Superior temporal gyrus (tissue), 1 donor: Measurements from ENCODE around the gene EVC.
"Not testable (repeated sequence)": the region's sequence is repeated elsewhere in the genome, so short reads cannot be mapped to it uniquely, and the experiment has no call there.

Experiments used
- DNase-seq: peaks from one replicate; pipeline ENCODE4 v3.0.0-alpha.2; 2016; ENCODE audit errors: extremely low spot score

The EVC gene

GRCh38 chr4:5785806-5786680 is 75.0 kb downstream of the EVC start:
- DNase-seq: no peak

DNA sequence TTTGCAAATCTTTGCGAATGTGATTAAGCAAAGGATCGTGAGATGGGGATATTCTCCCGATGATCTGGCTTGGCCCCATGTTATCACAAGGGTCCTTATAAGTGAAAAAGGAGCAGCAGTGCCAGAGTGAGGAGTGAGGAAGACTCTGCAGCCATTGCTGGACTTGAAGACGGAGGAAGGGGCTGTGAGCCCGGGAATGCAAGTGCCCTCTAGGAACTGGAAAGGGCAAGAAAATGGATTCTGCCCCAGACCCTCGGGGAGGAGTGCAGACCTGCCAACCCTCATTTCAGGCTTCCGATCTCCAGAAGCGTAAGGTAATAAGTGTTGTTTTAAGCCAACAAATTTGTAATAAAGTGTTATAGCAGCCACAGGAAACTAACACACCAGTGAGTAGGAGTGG is 76.3 kb downstream of the EVC start:
- no peak for DNase-seq

DNA sequence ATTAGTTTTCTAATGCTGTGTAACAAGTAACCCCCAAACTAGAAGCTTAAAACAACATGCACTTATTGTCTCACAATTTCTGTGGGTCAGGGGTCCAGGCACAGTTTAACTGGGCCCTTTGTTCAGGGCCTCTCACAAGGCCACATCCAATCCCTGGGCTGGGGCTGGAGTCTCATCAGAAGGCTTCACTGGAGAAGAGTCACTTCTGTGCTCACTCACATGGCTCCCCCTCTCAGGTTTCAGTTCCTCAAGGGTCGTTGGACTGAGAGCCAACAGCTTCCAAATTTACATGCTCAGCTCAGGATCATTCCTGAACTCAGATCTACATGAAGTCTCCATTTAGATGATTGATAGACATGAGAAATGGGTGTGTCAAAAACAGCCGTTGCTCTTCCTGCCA is 77.1 kb downstream of the EVC start:
- no peak for DNase-seq

- no peak for DNase-seq
These were observed 78.1 kb downstream of the EVC start for GRCh38 chr4:5789141-5789540.

GRCh38 chr4:5790546-5790857 is 79.5 kb downstream of the EVC start:
- no peak for DNase-seq

DNA sequence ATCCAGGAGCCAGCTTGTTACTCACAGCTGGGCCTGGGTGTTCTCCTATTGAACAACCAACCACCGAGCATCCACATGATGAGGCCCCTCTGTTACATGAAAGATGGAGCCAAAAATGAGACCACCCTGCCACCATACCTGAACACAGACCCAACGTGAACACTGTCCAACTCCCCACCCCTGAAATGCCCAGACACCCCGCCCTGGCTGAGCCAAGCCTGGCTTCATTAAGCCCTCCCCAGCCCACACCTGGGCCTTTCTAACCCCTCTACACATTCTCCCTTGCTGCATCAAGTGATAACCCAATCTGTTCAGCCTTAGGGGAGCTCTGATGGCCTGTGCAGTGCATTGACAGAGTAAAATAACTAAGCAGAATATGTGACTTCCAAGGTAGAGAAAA is 80.7 kb downstream of the EVC start:
- DNase-seq: no peak

- no peak for DNase-seq
These were observed 82.5 kb downstream of the EVC start for GRCh38 chr4:5793514-5793913.

GRCh38 chr4:5795580-5795979 is 84.6 kb downstream of the EVC start:
- DNase-seq: no peak

DNA sequence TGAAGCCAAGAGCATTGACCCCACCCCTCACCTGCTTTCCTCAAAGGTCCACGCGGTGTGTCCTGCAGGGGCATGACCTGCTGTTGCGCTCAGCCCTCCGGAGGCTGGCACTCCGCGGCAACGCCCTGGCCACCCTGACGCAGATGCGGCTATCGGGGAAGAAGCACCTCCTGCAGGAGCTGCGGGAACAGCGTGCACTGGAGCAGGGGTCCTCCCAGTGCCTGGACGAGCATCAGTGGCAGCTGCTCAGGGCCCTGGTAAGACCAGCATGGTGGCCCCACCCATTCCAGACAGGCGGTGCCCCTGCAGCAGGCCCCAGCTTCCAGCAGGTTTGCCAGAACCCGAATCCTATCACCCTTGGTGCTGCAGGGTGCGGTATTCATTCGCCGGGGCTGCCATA is 86.0 kb downstream of the EVC start:
- DNase-seq: no peak

DNA sequence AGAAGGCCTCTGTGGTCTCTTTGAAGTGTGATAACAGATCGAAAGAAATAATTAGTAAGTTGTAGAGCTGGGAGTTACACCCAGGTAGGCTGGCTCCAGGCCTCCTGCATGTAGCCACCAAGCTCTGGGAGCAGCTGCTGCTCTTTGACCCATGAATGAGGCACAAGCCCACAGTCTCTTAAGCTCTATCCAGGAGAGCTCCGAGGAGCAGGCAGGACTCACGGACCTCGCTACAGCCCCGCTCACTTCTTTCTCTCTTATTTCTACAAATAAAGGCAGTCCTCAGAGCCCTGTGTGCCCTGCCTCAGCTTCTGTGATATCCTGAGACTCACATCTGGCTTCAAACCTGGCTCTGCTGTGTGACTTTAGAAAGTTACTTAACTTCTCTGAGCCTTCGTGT is 86.9 kb downstream of the EVC start:
- no peak for DNase-seq

DNA sequence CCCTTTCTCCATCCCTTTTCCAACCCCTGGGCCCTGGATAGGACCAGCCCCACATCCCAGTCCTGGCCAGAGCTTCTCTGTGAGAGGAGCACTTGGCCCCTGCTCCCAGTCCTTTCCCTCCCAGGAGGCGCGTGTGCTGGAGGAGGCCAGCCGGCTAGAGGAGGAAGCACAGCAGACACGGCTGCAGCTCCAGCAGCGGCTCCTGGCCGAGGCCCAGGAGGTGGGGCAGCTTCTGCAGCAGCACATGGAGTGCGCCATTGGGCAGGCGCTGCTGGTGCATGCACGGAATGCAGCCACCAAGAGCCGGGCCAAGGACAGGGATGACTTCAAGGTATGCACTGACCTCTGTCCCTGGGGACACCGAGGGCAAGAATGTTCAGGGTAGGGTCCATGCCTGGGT is 87.5 kb downstream of the EVC start:
- no peak for DNase-seq

DNA sequence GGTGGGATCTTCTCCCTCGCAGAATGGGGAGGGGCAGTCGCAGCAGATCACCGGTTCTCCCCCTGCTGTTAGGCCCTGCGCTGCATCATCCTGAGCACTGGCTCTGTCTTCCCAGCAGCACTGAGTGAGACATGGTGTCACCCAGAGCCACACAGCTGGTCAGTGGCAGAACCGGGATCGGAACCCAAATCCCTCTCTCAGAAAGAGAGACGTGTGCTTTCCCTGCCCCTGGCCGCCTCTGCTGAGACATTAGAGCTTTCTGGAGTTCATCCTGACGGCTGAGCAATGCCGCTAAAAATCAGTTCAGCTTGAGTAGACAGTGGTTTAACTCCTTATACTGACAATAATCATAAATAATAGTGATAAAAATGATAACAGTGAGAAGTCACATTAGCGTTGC is 87.9 kb downstream of the EVC start:
- DNase-seq: no peak

- DNase-seq: no peak
These were observed 88.4 kb downstream of the EVC start for GRCh38 chr4:5799406-5799805.

DNA sequence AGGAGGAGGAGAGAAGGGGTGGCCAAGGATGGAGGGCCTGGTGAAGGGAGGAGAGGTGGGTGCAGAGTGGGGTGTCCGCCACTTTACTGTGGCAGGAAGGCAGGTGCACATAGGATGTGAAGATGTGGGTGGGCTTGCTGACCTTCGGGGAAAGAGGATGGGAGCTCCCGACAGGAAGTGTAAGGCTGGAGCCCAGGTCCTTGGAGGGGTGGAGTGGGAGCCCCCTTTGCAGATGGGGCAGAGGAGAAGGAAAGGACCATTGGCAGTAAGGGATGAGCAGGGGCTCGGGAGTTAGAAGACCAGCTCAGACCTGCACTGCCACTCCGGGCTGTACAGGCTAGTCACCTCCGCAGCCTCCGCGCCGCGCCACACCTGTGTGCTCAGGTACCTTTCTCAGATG is 89.5 kb downstream of the EVC start:
- no peak for DNase-seq

- DNase-seq: no peak
These were observed 90.7 kb downstream of the EVC start for GRCh38 chr4:5801696-5802095.

- no peak for DNase-seq
These were observed 91.6 kb downstream of the EVC start for GRCh38 chr4:5802565-5802964.

DNA sequence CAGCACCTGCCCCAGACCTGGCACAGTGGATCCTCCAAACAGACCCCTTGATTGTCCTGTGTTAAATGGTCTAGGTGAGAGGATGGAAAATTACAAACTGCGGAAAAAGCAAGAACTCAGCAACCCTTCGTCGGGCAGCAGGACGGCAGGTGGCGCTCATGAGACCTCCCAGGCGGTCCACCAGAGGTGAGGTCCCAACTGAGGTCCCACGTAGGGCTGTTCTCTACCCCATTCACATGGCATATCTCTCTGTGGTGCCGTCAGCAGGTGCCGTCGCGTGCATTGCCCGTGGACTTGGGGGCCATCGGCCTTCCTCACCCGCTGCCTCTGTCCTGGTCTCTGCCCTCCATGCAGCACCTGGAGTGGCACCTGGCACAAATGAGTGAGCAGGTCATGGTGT is 93.7 kb downstream of the EVC start:
- no peak for DNase-seq

GRCh38 chr4:5805270-5805669 is 94.3 kb downstream of the EVC start:
- DNase-seq: no peak

DNA sequence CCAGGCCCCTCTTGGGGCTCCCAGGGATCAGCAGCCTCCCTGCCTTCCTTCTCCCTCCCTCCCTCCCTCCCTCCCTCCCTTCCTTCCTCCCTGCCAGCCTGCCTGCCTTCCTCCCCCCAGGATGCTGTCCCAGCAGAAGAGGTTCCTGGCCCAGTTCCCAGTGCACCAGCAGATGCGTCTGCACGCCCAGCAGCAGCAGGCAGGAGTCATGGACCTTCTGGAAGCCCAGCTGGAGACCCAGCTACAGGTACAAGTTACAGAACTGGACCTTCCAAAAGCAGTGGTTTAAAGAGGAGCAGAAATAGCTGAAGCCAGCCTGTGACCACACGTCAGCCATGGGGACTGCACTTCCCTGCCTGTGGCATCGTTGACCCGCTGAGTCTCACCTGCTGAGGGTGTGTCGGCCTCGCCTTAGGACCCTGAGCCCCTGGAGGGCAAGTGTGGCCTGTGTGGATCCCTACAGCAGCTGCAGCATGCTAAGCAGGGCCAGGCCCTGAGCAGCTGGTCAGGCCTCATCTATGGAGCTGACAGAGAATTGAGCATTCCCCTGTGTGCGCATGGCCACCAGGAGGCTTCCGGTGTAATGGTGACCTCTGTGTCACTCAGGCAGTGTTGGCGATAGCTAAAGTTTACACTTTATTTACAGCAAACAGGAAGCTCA is 97.2 kb downstream of the EVC start:
- DNase-seq: no peak

GRCh38 chr4:5809216-5809776 is 98.3 kb downstream of the EVC start:
- no peak for DNase-seq

GRCh38 chr4:5810151-5810550 is 99.2 kb downstream of the EVC start:
- DNase-seq: no peak

GRCh38 chr4:5810770-5811430 is 99.9 kb downstream of the EVC start:
- no peak for DNase-seq

DNA sequence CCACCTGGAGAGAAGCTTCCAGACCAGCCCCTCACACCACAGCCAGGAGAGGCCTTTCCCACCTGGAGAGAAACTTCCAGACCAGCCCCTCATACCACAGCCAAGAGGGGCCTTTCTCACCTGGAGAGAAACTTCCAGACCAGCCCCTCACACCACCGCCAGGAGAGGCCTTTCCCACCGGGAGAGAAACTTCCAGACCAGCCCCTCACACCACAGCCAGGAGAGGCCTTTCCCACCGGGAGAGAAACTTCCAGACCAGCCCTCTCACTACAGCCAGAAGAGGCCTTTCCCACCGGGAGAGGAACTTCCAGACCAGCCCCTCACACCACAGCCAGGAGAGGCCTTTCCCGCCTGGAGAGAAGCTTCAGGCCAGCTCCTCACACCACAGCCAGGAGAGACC is 101.1 kb downstream of the EVC start:
- DNase-seq: not testable (repeated sequence)
